ENCODE measurements around the gene SLC37A3. TPM values are rescaled to one million over a fixed set of nuclear protein-coding genes. Genes with fewer than 3 reads are reported as not detected.

The SLC37A3 gene, protein sequence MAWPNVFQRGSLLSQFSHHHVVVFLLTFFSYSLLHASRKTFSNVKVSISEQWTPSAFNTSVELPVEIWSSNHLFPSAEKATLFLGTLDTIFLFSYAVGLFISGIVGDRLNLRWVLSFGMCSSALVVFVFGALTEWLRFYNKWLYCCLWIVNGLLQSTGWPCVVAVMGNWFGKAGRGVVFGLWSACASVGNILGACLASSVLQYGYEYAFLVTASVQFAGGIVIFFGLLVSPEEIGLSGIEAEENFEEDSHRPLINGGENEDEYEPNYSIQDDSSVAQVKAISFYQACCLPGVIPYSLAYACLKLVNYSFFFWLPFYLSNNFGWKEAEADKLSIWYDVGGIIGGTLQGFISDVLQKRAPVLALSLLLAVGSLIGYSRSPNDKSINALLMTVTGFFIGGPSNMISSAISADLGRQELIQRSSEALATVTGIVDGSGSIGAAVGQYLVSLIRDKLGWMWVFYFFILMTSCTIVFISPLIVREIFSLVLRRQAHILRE
- total RNA-seq, result 24.7 and 26.5 TPM in 2 replicates

DNA sequence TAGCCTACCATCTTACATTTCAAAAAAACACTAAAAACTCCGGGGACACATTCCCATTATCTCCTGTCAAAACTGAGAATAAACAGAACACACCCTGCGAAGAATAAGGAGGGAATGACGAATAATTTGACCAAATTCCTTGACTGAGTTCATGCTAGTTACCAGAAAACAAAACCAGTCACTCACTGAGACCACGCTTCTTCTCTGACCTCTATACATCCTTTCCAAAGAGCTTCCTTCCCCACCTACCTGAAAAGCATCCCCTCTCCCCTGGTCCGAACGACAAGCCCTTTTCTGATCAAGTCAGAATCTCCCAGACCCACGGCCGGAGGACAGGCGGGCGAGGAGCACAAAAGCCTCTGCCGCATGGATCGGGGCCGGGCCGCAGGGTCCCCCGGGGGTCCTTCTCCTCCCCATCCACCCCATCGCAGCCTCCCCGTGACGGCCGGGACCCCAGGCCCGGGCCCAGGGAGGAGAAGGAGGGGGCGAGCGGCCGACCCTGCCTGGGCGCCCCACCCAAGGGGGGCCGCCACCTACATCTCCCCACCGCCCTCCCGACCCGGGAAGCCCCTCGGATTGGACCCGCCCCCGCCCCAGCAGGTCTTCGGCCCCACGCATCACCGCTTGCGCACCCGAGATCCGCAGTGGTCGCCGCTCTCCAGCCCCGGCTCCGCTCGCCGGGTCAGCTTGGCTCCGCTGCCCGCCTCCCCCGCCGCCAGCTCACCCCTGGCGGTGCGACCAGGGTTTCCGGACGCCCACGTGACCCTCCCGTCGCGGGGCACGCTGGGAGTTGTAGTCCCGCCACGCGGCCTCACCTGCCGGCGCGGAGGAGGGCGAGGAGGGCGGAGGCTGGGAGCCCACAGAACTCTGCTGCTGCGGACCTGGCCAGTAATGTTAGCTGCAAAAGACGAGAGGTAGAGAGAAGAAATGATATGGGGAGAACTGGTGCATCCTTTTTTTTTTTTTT is at the start of gene SLC37A3:
TSS of gene SLC37A3 (minus strand) at position 747 of the 967 bp plus-strand sequence. CDS start 16,004 bp downstream, outside the sequence.

DNA sequence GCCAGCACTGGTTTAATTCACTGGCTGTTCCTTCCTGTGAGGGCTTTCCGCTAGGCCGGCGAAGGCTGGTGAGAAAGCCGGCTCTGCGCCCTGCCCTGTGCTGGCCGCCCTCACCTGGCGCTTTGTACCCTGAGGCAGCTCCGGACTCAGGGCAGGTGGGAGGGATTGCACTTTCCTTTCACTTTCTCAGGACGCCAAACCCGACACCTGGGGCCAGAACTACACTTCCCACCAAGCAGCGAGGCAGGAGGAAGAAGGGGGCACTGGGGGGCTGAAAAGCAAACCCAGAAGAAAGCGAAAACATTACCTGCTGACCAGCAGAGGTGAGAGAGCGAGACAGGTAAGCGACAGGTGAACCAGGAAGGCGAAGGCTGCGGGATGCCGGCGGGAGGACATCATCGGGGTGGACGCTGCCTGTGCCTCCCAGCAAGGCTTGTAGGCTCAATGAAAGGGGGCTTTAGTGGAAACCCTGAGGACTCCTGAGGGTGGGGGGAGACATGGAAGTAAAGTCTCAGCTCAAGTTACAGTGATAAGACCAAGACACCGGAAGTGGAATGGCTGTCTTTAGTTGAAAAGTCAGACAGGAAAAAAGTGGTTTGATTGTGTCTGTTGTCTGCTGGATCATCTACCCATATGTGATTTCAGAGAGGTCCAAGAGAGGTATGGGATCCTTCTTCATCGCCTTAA is 5.7 kb upstream of the SLC37A3 start, which contains the start of gene RAB19:
TSS of gene RAB19 (plus strand) at position 181 of the 687 bp plus-strand sequence. CDS start 3,589 bp downstream, outside the sequence.

Other genes with a start within 250 kb of the SLC37A3 start
- 3.4 and 3.5 TPM in 2 replicates for gene KDM7A, start 221.5 kb downstream of the SLC37A3 start, total RNA-seq
- gene RAB19, start 5.5 kb upstream of the SLC37A3 start, total RNA-seq, result not detected in 2 replicates
- 38.1 and 66.6 TPM in 2 replicates for gene MKRN1, start 81.0 kb upstream of the SLC37A3 start, total RNA-seq
- 10.2 and 12.4 TPM in 2 replicates for gene DENND2A, start 242.3 kb upstream of the SLC37A3 start, total RNA-seq

Data from epithelial cell of alveolus of lung (primary cell).